Suppressor macrophage (primary cell): ENCODE data around the gene CRYGN.
A peak's percentile ranks its signal among the peaks of the same experiment; 100 is the strongest.

ENCODE experiments used
- DNase-seq, 4 experiments: peaks; one replicate each; pipeline ENCODE4 v3.0.0-alpha.2; 2020 to 2022
- total RNA-seq, 17 experiments: gene quantifications; one replicate each; lab custom pipeline; 2026; ENCODE audit warnings: mixed read lengths in 6 of 17, inconsistent platforms in 3 of 17; lab: John Stamatoyannopoulos, UW

Gene CRYGN, protein sequence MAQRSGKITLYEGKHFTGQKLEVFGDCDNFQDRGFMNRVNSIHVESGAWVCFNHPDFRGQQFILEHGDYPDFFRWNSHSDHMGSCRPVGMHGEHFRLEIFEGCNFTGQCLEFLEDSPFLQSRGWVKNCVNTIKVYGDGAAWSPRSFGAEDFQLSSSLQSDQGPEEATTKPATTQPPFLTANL
- total RNA-seq: 0 to 1.3 (median 0) reads per million in 17 experiments

DNA sequence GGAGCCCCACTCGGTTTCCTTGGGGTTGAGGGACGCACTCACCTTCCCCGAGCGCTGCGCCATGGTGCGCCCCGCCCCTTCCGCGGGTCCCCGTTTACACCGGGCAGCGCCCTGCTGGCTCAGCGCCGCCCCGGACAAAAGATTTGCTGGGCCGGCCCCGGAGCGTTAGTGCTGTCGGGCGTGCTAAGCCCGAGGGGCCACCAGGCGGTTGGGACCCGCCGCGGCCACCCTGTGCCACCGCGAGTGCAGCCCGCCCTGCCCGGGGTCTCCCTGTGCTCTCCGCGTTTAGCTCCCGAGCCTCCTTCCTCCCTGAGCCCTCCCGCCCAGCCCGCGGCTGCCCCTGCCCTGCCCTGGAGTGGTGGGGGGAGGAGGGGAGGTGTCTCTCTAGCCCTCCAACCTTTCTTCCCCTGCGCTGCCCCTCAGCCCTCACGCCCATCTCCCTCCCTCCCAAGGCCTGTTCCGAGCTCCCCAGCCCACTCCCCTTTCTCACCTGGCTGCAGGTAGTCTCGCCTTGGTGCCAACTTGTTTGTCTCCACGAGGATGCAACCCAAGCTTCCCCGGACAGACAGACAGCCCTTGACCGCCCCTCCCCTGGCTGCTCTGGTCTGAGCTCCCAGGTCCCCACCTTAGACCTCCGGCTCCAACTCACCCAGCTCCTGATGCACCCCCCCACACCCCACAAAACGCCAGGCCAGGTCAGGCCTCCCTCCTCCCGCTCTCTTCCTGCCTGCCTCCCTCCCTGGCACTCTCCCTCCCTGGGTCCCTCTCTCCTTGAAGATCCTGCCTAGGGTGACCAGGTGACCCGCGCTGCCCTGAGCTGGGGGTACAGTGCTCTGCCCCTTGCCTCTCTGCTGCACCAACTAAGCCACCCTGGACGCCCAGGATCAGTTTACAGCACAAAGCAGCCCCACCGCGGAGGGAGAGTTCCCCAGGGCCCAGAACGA is at the start of gene CRYGN:
Gene CRYGN (minus strand): TSS at position 287 of the 944 bp plus-strand sequence. CDS start 224 bp downstream, at position 63.
- DNase-seq: no peak

DNA sequence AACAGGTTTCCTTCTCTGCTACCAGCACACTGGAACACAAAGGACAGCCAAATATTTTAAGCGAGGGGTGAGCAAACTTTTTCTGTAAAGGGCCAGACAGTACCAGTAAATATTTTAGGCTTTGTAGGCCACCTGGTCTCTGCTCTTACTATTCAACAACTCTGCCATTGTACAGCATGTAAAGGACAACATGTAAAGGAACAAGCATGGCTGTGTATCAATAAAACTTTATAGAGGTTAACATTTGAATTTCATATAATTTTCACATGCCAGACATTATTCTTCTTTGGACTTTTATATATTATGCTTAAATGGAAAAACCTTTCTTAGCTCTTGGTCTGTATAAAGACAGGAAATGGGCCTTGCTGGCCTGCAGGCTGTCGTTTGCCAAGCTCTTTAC is 49.6 kb upstream of the CRYGN start:
- DNase-seq: no peak

DNA sequence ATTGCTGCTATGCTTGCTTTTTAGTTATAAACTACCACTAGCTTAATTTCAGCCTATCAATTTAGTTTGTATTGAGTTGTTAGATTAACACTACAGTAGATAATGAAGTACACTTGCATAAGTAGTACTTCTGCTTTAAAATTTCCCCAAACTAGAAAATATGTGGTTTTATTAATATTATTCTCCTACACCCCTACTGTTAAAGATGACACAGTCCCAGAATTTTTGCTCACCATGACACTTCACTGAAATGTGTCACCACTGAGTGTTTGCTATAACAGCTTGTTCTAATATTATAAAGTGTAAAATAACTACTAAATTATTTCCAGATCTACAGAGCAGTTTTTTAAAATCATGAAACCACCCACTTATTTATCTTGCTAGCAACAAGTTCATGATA is 48.2 kb upstream of the CRYGN start:
- DNase-seq: peak in 1 of 4 experiments; percentile 16

DNA sequence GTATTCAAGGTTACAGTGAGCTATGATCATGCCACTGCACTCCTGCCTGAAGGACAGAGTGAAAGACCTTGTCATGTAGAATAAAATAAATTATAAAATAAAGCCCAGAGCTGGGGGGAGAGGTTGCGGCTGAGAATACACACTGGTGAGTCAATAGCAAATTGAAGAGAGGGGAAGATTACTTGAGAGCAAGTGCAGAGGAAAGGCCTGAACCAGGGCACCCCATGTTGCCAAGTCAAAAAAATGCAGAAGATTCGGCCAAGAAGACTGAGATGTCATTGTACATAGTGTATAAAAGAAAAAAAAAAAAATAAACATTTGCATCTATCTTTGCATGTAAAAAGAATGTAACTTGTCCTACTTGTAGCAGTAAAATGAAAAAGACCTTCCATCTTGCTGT is 47.3 kb upstream of the CRYGN start:
- no peak for DNase-seq

DNA sequence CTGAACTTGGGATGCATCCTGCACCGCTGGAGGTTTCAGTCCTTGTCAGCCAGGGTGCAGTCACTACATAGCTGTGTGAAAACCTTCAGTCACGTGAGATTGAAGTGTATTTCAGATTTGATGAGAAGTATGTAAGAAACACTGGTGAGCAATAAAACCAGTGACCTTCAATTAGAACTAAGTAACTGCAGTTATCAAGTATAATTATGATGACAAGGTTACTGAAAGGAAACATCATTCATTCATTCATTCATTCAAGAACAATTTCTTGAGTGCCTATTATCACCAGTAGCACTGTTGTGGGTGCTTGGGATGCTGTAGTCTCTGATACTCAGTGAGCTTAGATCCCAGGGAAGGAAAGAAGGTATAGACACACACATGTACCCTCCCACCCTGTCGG is 46.1 kb upstream of the CRYGN start:
- no peak for DNase-seq

DNA sequence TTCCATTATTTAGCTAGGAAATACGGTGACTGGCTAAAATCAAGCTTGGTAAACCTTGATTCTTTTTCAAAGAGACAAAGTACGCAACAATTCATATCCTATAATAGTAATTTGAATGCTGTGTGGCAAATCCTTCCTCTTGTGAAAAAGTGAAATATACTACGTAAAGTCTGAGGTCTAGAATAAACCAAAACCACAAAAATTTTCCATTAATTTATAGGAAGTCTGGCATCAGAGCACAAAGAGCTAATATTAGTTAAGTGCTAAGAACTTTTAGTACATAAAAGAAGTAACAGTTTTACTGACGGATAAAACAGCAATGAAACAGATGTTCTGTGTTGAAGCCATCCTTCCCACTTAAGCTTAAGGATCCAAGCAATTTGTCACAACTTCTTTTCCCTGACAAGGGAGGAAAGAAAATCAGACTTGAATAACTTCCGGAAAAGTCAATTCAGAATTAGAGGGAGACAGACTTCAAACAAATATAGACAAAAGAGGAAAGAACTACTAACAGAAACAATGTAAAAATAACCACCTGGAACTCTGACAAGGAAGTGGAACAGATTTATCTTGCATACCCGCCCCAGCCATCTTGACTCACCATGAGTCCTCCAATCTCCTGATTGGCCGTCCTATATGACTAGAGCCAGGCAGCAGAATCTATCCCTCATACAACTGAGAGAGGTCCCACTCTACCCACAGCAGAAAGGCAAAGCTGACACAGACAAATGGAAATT is 45.2 kb upstream of the CRYGN start:
- peak; percentile 57 to 80 (median 65) for DNase-seq

DNA sequence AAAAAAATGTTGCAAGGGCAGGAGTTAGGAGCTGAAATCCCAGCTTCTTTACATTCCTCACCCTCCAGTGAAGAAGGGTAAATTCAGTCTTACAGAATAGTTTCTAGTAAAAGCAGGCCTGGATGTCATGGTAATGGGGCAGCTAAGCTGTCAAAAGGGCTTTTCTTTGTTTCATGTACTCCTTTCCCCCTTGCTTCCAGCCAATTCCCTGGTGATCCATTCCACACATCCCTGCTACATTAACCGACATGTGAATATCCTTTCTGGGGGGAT is 43.7 kb upstream of the CRYGN start:
- no peak for DNase-seq

DNA sequence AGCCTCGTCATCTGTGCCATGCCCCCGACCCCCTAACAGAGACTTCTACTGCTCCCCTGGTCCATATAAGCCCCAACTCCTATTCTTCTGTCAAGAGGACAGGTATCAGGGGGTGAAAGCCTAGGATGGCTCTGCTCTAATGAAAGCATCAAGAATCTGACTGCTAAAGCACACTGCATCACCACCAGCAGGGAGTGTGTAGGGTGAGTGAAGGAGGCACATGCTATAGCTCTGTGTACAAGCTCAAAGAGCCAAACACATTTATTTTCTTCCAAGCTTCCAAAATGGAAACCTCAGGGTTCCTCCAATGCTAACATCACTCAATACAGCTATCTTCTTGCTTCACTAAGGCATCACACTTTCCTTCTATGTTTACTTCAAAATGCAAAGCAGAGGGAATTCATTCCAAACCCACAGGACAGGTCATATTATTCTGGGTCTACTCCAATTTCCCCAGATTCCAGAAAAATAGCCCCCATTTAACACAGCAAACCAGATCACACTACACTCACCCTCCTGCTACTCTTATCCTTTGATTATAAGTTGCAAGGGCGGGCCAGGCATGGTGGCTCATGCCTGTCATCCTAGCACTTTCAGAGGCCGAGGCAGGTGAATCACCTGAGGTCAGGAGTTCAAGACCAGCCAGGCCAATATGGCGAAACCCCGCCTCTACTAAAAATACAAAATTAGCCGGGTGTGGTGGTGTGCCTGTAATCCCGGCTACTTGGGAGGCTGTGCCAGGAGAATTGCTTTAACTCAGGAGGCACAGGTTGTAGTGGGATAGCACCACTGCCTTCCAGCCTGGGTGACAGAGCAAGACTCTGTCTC is 43.2 kb upstream of the CRYGN start:
- no peak for DNase-seq

DNA sequence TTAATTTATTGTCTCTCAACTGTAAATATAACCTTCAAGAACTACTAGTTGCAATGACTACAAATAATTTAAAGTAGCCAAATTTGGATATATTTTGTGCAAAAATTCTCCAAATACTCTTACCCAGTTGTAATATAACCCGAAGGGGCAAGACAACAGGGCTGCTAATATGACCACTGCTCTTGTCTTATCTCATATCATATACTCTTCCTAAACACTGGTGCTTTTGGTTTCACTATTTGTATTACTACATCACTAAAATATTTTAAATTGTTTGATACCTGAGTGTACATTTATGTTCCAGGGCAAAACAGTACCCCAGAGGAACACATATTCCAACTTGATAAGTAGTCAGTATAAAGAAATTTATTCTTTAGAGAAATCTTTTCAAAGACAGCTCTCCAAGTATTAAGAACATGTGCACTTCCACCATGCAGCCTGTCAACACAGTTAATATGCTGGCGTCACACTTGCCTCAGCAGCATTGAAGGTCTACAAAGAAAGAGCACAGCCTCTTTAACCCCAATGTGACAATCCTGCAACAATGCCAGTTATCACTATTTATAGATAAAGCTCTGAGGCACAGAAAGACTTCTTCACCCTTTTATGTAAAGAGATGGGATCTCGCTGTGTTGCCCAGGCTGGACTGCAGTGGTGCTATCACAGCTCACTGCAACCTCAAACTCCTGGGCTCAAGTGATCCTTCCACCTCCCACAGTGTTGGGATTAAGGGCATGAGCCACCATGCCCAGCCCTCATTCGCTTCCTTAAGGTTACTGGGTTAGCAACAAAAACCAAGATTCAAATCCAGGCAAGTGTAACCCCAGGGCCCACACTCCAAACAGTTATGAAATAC is 41.9 kb upstream of the CRYGN start:
- DNase-seq: no peak

DNA sequence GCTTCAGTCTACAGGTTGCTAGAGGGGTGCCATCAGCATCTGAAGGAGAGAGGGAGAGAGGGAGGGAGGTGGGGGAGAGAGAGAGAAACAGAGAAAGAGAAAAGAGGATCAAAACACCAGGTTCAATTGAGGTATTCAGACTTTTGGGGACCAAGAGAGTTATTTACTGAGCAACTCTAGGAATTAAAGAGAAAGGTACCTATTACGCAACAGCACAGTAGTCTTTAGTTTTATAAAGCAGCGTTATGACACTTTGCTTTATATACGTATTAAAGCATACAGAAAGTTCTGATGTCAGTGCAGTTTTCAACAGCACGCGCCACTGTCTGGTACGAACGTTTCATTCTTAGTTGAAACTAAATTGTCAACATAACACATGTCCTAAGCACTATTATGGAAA is 37.9 kb upstream of the CRYGN start:
- no peak for DNase-seq

DNA sequence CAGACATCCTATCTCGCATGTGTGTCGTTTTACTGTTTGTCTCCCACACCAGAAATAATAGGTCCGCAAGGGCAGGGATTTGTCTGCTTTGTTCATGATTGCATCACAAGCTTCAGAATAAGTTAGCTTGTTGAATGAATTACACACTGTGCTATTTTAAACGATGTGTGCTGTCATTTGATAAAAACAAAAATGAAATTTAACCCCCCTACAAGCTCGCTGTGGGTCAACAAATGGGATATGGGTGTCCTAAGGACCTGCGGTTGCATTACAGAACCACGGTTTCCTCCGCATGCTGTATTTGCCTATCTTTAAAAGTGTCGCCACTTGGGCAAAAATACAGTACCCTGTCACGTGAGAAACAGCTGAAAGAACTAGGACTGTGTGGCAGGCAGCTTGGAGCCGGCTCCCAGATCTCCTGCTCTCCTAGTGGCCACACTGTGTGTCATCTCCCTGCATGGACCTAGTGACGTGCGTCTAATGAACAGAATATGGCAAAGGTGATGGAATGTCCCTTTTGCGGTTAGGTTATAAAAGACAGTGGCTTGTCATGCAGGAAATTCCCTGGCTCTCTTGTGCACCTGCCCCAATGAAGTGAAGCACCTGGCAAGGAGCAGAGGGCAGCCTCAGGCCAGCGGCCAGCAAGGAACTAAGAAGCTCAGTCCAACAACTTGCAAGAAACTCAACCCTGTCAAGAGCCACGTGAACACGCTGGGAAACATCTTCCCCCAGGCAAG is 32.9 kb upstream of the CRYGN start:
- DNase-seq: no peak

DNA sequence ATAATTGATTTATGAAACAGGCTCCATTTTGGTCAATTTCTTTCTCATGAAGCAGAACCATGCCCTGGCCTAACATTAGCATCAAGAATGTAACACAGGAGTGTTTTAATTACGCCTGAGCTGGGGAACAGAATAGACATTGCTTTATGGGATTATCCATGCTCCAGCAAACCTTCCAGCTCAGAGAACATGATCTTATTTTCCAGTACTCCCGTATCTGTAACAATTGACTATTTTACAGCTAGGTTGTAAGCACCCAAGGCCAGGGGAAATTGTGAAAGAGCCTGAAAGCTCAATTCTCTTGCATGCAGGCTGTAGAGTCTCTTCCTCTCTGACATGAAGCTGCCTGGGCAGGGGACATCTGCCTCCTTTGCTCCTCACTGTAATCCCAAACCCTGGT is 30.8 kb upstream of the CRYGN start:
- no peak for DNase-seq

DNA sequence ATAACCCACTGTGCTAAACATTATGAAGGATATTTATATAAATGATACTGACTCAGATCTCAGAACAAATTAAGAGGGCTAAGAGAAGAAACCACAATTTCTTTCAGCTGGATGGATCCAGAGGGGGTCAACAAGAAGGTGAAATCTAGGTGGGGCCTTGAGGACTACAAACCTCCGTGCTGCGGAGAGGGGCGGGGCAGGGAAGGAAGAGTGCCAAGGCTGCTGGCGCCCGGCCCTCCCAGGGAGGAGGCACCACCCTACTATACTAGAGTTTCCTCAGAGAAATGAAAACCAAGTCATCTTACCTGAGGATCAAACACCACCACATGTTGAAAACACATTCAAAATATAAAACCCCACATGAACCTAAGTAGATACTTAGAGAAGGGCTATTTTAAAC is 29.3 kb upstream of the CRYGN start:
- DNase-seq: no peak

DNA sequence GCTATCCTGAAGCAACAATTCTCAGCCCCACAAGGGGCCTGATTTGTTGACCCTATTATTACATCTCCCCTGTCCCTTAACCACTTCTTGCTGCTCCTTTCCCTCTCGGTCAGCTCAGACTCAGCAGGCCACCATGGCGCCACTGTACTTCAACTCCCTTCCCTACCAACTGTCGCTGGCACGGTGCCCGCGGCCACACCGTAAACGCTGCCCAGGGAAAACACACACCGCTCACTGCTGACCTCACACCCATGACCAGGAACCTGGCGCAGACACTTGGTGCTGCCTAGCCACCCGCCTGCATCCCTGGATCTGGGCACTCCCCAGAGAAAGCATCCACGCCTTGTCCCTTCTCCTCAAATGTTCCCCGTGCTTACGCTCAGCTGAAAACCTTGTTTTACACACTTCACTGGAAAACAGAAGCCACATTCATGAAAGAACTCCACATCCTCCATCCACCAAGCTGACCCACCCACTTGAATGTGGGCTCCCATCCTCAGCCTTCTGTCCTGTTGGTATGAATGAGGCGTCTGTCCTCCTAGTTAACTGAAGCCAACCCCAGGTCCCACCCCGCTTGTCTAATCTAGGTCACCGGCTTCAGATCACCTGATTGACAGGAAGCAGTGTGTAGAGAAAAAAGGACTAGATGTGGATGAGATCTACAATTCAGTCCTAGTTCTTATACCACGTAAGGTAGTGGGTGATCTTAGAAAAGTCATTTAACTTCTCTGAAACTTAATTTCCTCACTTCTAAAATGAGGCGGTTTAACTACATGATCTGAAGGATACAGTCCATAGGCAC is 28.5 kb upstream of the CRYGN start:
- no peak for DNase-seq

DNA sequence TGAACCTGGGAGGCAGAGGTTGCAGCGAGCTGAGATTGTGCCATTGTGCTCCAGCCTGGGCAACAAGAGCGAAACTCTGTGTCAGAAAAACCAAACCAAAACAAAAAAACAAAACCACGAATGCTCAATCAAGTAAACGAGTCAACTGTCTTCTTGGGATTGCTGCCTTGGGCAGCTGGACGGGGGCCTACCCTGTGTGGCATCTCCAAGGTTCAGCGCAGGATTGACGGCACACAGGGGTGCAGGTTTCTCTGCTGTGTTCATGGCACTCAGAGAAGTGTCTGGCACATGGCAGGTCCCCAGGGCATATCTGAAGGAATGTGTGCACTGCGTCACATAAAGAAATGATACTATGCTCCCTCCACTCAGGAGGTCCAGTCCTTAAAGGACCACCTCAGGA is 25.2 kb upstream of the CRYGN start:
- no peak for DNase-seq

DNA sequence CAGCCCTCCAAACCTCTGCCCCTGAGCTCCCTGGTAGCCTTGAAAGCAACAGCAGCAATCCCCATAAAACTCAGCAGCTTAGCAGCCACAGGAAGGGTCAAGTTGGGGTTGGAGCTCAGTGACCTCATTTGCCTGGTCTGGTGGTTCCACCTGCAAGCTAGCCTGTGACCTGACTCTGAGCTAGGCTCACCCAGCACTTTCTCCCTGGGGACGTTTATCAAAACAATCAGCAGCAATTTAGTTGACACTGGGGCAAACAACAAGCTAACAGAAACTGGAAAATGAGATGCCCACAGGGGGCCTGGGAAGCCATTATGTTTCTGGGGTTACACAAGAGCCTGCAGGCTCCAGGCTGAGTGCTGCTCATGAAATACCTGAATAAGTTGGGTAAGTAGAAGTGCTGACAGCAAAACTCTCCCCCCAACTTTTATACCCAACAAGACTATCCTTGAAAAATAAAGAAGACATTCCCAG is 22.4 kb upstream of the CRYGN start:
- no peak for DNase-seq

DNA sequence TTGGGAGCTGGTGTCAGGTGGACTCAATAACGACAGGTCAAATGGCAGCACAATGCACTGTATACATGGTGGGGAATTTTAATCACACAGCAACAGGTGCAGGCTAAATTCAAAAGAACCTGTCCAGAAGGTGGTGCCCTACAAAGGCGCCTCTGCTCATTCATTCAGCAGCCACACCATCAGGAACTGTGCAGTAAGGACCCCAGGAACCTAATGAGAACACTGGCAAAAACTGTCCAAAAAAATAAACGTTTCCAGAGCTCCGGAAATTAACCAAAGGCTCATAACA is 21.9 kb upstream of the CRYGN start:
- no peak for DNase-seq

DNA sequence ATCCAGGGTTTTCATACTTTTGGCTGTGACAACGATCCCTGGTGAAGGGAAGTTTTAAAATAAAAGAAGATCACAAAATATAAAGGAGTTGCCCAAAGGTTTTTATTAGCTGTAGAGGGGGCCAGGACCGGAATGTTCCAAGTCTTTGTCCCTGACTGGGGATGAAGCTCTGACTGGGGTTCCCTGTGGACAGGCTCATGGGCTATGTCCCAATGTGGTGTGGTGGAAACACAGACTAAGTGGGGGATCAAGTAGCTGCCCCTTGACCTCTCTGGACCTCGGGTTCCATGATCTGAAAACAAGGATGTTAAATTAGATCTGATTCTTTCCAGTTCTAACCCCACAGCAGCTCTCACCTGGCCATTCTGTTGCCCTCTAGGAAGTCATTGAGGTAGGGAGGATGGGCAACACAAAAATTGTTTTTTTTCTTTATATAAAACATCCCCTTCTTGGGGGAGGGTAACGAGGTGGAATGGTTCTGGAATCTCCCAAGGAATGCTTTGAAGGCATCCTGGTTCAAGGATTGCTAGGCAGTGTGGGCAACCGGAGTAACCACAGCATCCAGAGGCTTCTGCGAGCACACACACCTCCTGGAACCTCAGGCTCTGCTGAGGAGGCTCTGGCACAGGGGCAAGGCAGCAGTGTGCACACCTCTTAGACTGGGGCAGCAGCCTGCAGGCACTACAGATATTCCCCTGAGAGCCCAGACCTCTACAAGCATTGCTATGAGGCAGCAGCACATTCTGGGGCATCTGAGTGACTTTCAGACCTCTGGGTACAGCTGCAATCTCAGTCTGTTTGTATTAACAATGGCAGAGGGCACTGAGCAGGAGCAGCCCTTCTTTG is 21.4 kb upstream of the CRYGN start:
- no peak for DNase-seq

DNA sequence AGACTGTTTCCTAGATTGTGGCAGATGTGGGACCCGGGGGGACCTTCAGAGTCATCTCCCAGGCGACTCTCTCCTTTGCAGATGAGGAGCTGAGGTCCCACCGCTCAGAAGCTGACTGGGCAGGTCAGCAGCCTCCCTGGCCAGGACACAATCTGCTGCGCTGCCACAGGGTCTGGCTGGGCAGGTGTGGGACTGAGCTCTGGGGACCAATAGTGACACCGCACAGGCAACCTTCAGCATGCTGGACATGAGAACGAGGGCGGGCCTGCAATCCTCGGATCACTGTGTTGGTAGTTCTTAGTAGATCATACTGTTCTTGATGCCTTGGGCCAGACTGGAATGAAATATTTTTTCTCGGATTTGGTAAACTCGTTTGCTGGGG is 20.5 kb upstream of the CRYGN start:
- DNase-seq: no peak
